CD14-positive monocyte (primary cell): ENCODE results near the gene ZNF630. TPM values are rescaled to one million over a fixed set of nuclear protein-coding genes. Genes with fewer than 3 reads are reported as not detected.
A peak's percentile ranks its signal among the peaks of the same experiment; 100 is the strongest.
"Not testable (repeated sequence)": the region's sequence is repeated elsewhere in the genome, so short reads cannot be mapped to it uniquely, and the experiment has no call there.

Experiments
- DNase-seq, 3 donors: peaks; one replicate each; pipeline ENCODE4 v3.0.0-alpha.2; 2011 to 2022
- H2AFZ ChIP-seq: 2 replicates; pipeline ENCODE4 v1.6.0; 2012; ENCODE audit warnings: mild to moderate bottlenecking, low read depth, low read length, inconsistent platforms; ENCODE audit not compliant: insufficient read depth, poor library complexity, severe bottlenecking
- H3K27ac ChIP-seq, 2 donors: 1 replicate in 1 of 2; 2 replicates in 1 of 2; pipeline ENCODE4 v1.5.1; 2012 to 2013; ENCODE audit warnings: low read length in 2 of 2, control low read depth in 1 of 2, inconsistent platforms in 1 of 2, low read depth in 1 of 2, mild to moderate bottlenecking in 1 of 2
- H3K27me3 ChIP-seq, 2 donors: one replicate each; pipeline versions ENCODE4 v1.6.0 to v1.6.1; 2011 to 2013; ENCODE audit warnings: low read length in 2 of 2; ENCODE audit not compliant: control insufficient read depth in 2 of 2, insufficient read depth in 2 of 2
- H3K36me3 ChIP-seq, 2 donors: replicated peaks in 1 of 2; 1 replicate in 1 of 2; 2 replicates in 1 of 2; pipeline versions ENCODE4 v1.5.1 to v1.6.1; 2012 to 2013; ENCODE audit warnings: low read length in 2 of 2, control low read depth in 1 of 2, inconsistent platforms in 1 of 2, mild to moderate bottlenecking in 1 of 2; ENCODE audit not compliant: insufficient read depth in 2 of 2, control insufficient read depth in 1 of 2
- H3K4me1 ChIP-seq, 2 donors: 1 replicate in 1 of 2; 2 replicates in 1 of 2; pipeline versions ENCODE4 v1.5.1 to v1.6.1; 2012 to 2013; ENCODE audit warnings: low read length in 2 of 2, control low read depth in 1 of 2, inconsistent platforms in 1 of 2, mild to moderate bottlenecking in 1 of 2, moderate library complexity in 1 of 2; ENCODE audit not compliant: insufficient read depth in 2 of 2, control insufficient read depth in 1 of 2
- H3K4me2 ChIP-seq: replicated peaks from 2 replicates; pipeline ENCODE3; 2012; ENCODE audit warnings: low read length, moderate library complexity, mild to moderate bottlenecking; ENCODE audit not compliant: poor library complexity, severe bottlenecking; ENCODE audit errors: extremely low read depth
- H3K4me3 ChIP-seq, 3 experiments: fragments of 200-600 bp in 1 of 3; sonication (generic) in 1 of 3; replicated peaks in 1 of 3; 1 replicate in 2 of 3; 2 replicates in 1 of 3; pipeline ENCODE4 v1.5.1; 2011 to 2013; ENCODE audit warnings: low read length in 3 of 3, mild to moderate bottlenecking in 3 of 3, control low read depth in 2 of 3, low read depth in 2 of 3, inconsistent platforms in 1 of 3, moderate library complexity in 1 of 3
- H3K79me2 ChIP-seq: 2 replicates; pipeline ENCODE4 v1.6.0; 2012; ENCODE audit warnings: mild to moderate bottlenecking, control low read depth, inconsistent platforms, low read length, moderate library complexity; ENCODE audit not compliant: insufficient read depth
- H3K9ac ChIP-seq: 2 replicates; pipeline ENCODE4 v1.6.0; 2017; ENCODE audit warnings: low read length, mild to moderate bottlenecking; ENCODE audit not compliant: insufficient read depth, poor library complexity, severe bottlenecking
- H3K9me3 ChIP-seq, 2 donors: replicated peaks in 1 of 2; 1 replicate in 1 of 2; 2 replicates in 1 of 2; pipeline versions ENCODE4 v1.5.1 to v1.6.1; 2012 to 2013; ENCODE audit warnings: low read length in 2 of 2, control low read depth in 1 of 2; ENCODE audit not compliant: control insufficient read depth in 1 of 2, insufficient read depth in 1 of 2
- H4K20me1 ChIP-seq: 2 replicates; pipeline ENCODE4 v1.6.0; 2012; ENCODE audit warnings: mild to moderate bottlenecking, low read length, control low read depth, moderate library complexity; ENCODE audit not compliant: insufficient read depth
- H3K27ac Mint-ChIP-seq, 7 donors: one replicate each; pipeline ENCODE4 v1.8.0; 2020; ENCODE audit warnings: mild to moderate bottlenecking in 7 of 7, mixed read lengths in 7 of 7, moderate library complexity in 6 of 7, inconsistent platforms in 2 of 7
- H3K27me3 Mint-ChIP-seq, 3 donors: one replicate each; pipeline ENCODE4 v1.8.0; 2021 to 2022; ENCODE audit warnings: low read depth in 3 of 3, mild to moderate bottlenecking in 3 of 3, mixed read lengths in 3 of 3, moderate library complexity in 3 of 3, inconsistent platforms in 1 of 3
- H3K36me3 Mint-ChIP-seq, 2 donors: one replicate each; pipeline ENCODE4 v1.8.0; 2020; ENCODE audit warnings: mixed read lengths in 2 of 2, inconsistent platforms in 1 of 2, mild to moderate bottlenecking in 1 of 2
- H3K4me1 Mint-ChIP-seq: one replicate; pipeline ENCODE4 v1.8.0; 2020; ENCODE audit warnings: mild to moderate bottlenecking, mixed read lengths
- H3K4me3 Mint-ChIP-seq, 2 donors: one replicate each; pipeline ENCODE4 v1.8.0; 2020; ENCODE audit warnings: mild to moderate bottlenecking in 2 of 2, mixed read lengths in 2 of 2, moderate library complexity in 1 of 2
- H3K9me3 Mint-ChIP-seq, 7 donors: one replicate each; pipeline ENCODE4 v1.8.0; 2020 to 2022; ENCODE audit warnings: mixed read lengths in 7 of 7, mild to moderate bottlenecking in 6 of 7, moderate library complexity in 6 of 7, inconsistent platforms in 2 of 7
- CTCF ChIP-seq: fragments of 200-600 bp; IDR thresholded peaks from one replicate; pipeline ENCODE4 v1.8.0; 2022; ENCODE audit warnings: antibody characterized with exemption, mild to moderate bottlenecking
- WGBS: methylation state at CpG from one replicate; pipeline ENCODE4 v1.1.5; 2013; ENCODE audit warnings: missing lambda C conversion rate; ENCODE audit not compliant: insufficient coverage; 5-methylcytosine and 5-hydroxymethylcytosine counted together
- intact Hi-C, 2 donors: fragments of 100-400 bp; cut with micrococcal nuclease; formaldehyde crosslinking; loops; one replicate each; pipeline versions ENCODE4 v1.15.0 to v1.15.1; 2023
- polyA plus RNA-seq, 3 donors: library from polyadenylated mRNA; depleted of rRNA in 1 of 3; unstranded in 2 of 3; stranded (reverse) in 1 of 3; fragments of 300-500 nt in 2 of 3; fragments of >200 nt in 1 of 3; fragmentation: Illumina TruSeq in 2 of 3; gene quantifications; 1 replicate in 2 of 3; 2 replicates in 1 of 3; pipeline ENCODE4 v1.2.3, GENCODE V29; 2012 to 2021

Gene ZNF630
- polyA plus RNA-seq, 3 donors: 0.56 to 1.7 (median 0.87) TPM

DNA sequence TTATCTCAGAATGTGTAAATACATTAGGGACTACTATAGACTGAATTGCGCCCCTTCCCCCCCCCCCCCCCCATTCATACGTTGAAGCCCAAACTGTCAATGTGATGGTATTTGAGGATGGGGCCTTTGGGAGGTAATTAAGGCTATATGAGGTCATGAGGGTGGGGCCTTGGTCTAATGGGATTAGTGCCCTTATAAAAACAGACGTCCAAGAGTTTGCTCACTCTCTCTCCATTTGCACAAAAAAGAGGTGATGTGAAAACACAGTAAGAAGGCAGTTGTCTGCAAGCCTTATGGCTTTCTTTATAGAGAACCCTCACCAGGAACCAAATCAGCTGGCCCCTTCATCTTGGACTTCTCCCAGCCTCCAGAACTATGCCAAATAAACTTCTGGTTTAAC, 49.3 kb downstream of the ZNF630 start:
- Mint-ChIP-seq H3K36me3 (no peaks in the 10 kb centered on the region), H3K27me3 (peaks cover 0 to 2% (median 0%) of the 10 kb centered on the region in 3 donors), H3K9me3 (peaks cover 0 to 8% (median 2%) of the 10 kb centered on the region in 7 donors), H3K27ac (no peak overlapping the region), H3K4me1 (peaks cover 15% of the 10 kb centered on the region), H3K4me3 (no peak overlapping the region)
- no peaks in the 10 kb centered on the region for H3K79me2 ChIP-seq
- H3K27me3 ChIP-seq: no peaks in the 10 kb centered on the region
- no peaks in the 10 kb centered on the region for H3K36me3 ChIP-seq
- no CpG with 5 or more reads among the region's 3 CpGs for WGBS
- peak overlapping the region in 1 of 3 experiments; percentile 83 for H3K4me3 ChIP-seq
- intact Hi-C loops: loop anchor here (5.0 kb wide), 2 partner anchors 185 to 460 kb away; partner anchors contain the start of genes ARAF (in 1 of the 2) and ZNF81 (in 1 of the 2)
- no peak for TF ChIP-seq CTCF
- H3K9ac ChIP-seq: no peak overlapping the region
- no peaks in the 10 kb centered on the region for H3K9me3 ChIP-seq
- no peak overlapping the region for H3K27ac ChIP-seq
- H2AFZ ChIP-seq: no peak overlapping the region
- peaks cover 19% of the 10 kb centered on the region in 2 donors for H3K4me1 ChIP-seq
- H3K4me2 ChIP-seq: peak overlapping the region; percentile 52
- DNase-seq: no peak
- no peaks in the 10 kb centered on the region for H4K20me1 ChIP-seq

GRCh38 chrX:48021026-48021900, 50.2 kb downstream of the ZNF630 start:
- no peak for TF ChIP-seq CTCF
- DNase-seq: peak; percentile 53 to 79 (median 72)
- Histone ChIP-seq H3K79me2 (no peaks in the 10 kb centered on the region), H3K27ac (peak overlapping the region; percentile 66 to 94), H3K4me3 (peak overlapping the region; percentile 80 to 85 (median 83)), H3K9ac (peak overlapping the region; percentile 75), H3K4me1 (peaks cover 15 to 16% of the 10 kb centered on the region in 2 donors), H3K4me2 (peak overlapping the region; percentile 52), H2AFZ (peak overlapping the region; percentile 85), H3K9me3 (no peaks in the 10 kb centered on the region), H3K27me3 (no peaks in the 10 kb centered on the region), H3K36me3 (no peaks in the 10 kb centered on the region), H4K20me1 (no peaks in the 10 kb centered on the region)
- H3K9me3 Mint-ChIP-seq: peaks cover 0 to 8% (median 4%) of the 10 kb centered on the region in 7 donors
- intact Hi-C loops: loop anchor here (5.0 kb wide), 2 partner anchors 184 to 459 kb away; partner anchors contain the start of genes ARAF (in 1 of the 2) and ZNF81 (in 1 of the 2)
- H3K27me3 Mint-ChIP-seq: peaks cover 0 to 2% (median 0%) of the 10 kb centered on the region in 3 donors
- 0% methylated on average over 7 of the region's 30 CpGs for WGBS
- H3K4me3 Mint-ChIP-seq: peak overlapping the region; percentile 82 to 91
- H3K27ac Mint-ChIP-seq: peak overlapping the region; percentile 91 to 99 (median 96)
- H3K4me1 Mint-ChIP-seq: peaks cover 11% of the 10 kb centered on the region
- H3K36me3 Mint-ChIP-seq: no peaks in the 10 kb centered on the region

- H3K27me3 Mint-ChIP-seq, H4K20me1 ChIP-seq, H3K9me3 Mint-ChIP-seq, DNase-seq, H3K36me3 ChIP-seq, H3K79me2 ChIP-seq, H3K27me3 ChIP-seq, H3K4me1 Mint-ChIP-seq, H3K9me3 ChIP-seq, H3K9ac ChIP-seq, H3K36me3 Mint-ChIP-seq, H3K27ac Mint-ChIP-seq: not testable (repeated sequence)
- Histone ChIP-seq H2AFZ (peak overlapping the region; percentile 85), H3K27ac (peak overlapping the region in 1 of 2 donors; percentile 94), H3K4me2 (peak overlapping the region; percentile 52), H3K4me1 (peaks cover 13% of the 10 kb centered on the region in 2 donors), H3K4me3 (peak overlapping the region; percentile 80 to 85 (median 83))
- H3K4me3 Mint-ChIP-seq: peak overlapping the region; percentile 65 to 91
- no CpG with 5 or more reads among the region's 11 CpGs for WGBS
- intact Hi-C loops: loop anchor here (5.0 kb wide), 2 partner anchors 183 to 458 kb away; partner anchors contain the start of genes ARAF (in 1 of the 2) and ZNF81 (in 1 of the 2)
These were observed 51.0 kb downstream of the ZNF630 start for GRCh38 chrX:48020472-48020871.
